T-helper 9 cell (primary cell): Measurements from ENCODE around the gene TMEM272.

Experiments
- DNase-seq: peaks from one replicate; pipeline ENCODE4 v3.0.0-alpha.2; 2020

The TMEM272 gene

DNA sequence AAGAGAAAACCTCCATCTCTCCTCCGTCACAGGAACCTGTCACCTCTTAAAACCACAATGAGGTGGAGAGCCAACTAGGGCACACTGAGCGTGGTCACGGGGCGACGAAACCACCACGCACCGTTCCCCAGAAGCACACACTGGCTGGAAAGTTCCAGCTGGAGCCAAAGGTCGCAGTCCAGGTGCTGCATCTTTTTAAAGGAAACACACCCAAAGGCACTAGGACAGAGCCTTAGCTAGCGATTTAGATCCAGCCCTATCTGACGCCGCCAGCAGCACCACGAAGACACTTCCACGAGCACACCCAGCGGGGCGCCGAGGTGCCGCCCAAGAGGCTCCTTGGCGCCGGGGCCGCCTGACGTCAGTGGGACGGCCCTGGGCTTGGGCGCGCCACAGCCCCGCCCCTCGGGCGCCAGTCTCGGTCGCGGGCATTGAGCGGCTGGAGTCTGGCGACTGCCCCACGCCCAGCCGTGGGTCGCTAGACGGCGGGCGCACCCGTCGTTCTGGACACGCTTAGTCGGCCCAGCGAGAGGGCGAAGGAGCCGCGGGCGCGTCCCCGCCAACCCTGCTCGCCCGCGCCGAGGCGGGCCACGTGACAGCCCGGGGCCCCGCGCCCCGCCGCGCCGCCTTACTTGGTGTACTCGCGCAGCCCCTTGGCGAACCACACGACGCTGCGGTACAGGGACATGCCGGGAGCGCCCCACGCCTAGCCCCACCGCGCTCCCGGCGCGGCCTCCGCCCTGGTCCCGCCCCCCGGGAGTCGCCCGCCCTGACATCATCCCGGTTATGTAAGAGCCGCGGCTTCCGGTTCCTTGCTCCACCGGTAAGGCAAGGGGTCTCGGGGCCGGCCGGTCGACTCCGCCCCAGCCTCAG, 41.3 kb downstream of the TMEM272 start, which contains the start of gene DHRS12:
TSS of gene DHRS12 (minus strand) at position 742 of the 873 bp plus-strand sequence. CDS start 4,504 bp downstream, outside the sequence.
- peak; percentile 83 for DNase-seq

- no peak for DNase-seq
Measured at GRCh38 chr13:51802631-51803418, 42.2 kb downstream of the TMEM272 start.

DNA sequence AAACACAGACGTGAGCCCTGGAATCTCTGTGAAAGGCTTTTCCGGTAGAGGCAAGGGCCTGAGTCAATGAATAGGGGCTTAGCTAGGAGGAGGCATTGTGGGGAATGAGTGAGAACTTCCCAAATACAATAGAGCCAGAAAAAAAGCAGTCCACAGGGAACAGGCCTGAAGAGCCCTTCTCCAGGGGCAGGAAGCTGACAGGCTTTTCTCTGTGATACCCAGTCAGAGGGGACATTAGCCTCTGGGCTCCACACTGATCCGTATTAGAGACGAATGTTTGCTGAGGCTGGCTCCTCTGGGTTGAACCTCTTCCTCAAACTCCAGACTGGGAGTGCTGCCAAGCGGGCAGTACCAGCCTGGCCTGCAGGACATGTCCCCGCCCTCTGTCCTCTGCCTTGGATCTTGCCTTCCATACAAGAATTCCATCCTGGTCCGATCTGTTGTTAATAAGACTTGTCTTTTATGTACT, 43.3 kb downstream of the TMEM272 start:
- DNase-seq = no peak

GRCh38 chr13:51800486-51800885, 44.5 kb downstream of the TMEM272 start:
- no peak for DNase-seq

DNA sequence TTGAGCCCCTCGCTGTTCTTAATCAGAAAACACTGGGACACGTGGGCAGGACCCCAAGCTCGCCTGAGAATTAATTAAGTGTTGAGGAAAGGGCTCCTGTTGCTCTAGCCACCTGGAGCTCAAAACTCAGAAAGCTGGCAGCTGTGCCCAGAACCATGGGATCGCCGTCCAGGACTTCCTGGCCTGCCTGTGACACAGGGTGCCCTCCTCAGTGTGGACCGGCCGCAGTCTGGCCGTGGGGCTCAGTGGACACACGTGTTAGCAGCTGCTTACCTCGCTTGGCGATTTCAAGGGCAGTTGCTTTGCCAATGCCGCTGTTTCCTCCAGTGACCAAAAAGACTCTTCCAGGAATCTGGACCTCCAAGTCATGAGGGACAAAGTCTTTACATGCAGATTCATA, 45.7 kb downstream of the TMEM272 start:
- no peak for DNase-seq

- peak; percentile 33 for DNase-seq
Measured at GRCh38 chr13:51797664-51798488, 47.1 kb downstream of the TMEM272 start.

- DNase-seq = no peak
Measured at GRCh38 chr13:51796546-51796945, 48.4 kb downstream of the TMEM272 start.

DNA sequence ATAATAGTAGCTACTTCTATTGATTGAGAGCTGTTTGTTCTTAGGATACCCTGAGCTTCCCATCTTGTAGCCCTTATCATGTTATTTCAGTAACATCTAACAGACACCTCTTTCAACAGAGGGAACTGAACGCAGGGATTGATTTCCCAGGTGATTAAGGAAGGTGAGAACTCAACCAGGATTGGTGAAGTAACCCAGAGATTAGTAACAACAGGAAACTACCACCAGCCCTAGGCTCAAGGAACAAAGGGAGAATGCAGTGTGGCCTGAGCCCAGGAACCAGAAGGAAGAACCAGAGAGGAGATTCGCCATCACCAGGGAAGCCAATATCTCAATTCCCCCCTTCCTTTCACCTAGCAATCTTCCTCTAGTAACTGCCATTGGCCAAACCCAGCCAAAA, 49.6 kb downstream of the TMEM272 start:
- DNase-seq = no peak

DNA sequence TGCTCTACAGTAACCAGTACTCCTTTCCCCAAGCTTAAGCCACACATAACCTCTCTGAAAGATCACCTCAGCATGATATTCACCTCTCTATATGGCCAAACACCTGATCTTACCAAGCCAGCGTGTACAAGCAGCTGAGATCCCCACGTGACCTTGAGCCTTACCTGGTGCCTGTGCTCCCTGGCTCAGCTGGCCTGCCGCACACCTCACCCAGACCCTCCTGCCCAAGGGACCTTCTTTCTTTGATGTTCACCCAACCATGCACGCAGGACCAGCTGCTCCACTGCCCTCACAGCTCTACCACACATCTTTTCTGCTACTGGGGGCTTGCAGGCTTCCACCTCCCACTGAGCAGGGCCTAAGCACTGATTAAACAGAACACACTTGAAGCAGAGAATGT, 50.0 kb downstream of the TMEM272 start:
- no peak for DNase-seq

GRCh38 chr13:51793570-51794271, 51.3 kb downstream of the TMEM272 start:
- no peak for DNase-seq

DNA sequence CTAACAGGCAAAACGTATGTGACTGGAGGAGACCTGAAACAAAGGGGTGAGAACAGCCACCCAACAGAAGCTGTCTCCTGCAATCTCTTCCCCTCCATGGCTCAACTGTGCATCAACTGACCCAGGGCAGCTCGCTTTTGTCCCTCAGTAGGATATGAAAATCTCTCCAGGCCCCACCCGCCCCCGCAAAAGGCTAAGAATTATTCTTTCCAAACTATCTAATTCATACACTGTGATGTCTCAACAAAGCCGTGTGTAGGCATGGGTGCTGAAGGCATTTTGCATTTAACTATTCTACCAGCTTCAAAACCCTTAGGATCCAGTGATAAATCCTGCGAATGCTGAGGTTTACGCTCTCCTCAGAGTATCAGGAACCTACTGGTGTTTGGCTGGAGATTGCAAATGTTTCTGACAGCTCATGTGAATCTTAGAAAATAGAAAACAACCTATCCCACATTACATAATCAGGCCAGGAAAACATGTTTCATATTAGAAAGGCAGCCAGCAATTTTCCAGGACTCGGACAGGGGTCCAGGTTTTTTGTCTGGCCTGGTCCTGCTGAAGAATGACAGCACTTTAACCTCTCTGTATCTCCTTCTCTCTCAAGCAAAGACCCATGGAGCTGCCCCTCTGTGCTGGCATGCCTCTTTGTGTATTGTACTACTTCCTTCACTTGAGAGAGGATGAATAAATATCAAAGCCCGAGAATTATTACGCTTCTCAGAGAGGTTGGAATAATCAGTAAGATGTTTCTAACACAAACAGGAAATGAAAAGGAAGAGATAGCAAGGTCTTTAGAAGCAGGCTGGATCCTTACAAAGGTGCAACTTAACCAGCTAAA, 58.3 kb downstream of the TMEM272 start:
- DNase-seq = no peak

- DNase-seq = no peak
Measured at GRCh38 chr13:51785712-51786424, 59.1 kb downstream of the TMEM272 start.

- no peak for DNase-seq
Measured at GRCh38 chr13:51784097-51784496, 60.9 kb downstream of the TMEM272 start.

GRCh38 chr13:51783428-51784094, 61.4 kb downstream of the TMEM272 start:
- no peak for DNase-seq

- DNase-seq = no peak
Measured at GRCh38 chr13:51782026-51782710, 62.8 kb downstream of the TMEM272 start.

- DNase-seq = no peak
Measured at GRCh38 chr13:51781246-51782022, 63.5 kb downstream of the TMEM272 start.

- DNase-seq = no peak
Measured at GRCh38 chr13:51780099-51780498, 64.9 kb downstream of the TMEM272 start.

DNA sequence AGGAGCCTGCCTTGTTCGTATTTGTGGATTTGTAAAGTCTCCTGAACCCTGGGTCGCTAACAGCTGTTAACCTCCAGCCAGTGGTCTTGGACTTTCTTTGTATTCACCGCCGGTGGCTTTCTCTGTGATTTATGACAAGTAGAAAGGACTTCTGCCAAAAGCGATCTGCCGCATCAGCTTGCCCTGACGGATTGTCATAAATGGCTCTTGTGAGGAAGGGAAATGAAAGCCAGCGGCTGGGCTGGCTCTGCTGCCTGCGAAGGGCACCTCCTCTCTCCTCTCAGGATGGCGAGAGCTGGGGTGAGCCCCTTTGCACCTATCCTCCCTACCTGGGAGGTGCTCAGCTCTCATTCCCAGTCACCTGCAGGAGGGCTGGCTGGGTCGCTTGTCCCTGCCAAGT, 66.6 kb downstream of the TMEM272 start:
- DNase-seq = no peak
